HG02943 (cell line): ENCODE measurements around the gene PRELP.
"Not testable (repeated sequence)": the region's sequence is repeated elsewhere in the genome, so short reads cannot be mapped to it uniquely, and the experiment has no call there.

ENCODE experiments used
- ATAC-seq: cut with Tn5 transposase; IDR thresholded peaks from one replicate; pipeline ENCODE4 v1.9.1; 2021; ENCODE audit warnings: mild to moderate bottlenecking, low read depth, moderate library complexity; ENCODE audit not compliant: unreplicated experiment

PRELP gene

DNA sequence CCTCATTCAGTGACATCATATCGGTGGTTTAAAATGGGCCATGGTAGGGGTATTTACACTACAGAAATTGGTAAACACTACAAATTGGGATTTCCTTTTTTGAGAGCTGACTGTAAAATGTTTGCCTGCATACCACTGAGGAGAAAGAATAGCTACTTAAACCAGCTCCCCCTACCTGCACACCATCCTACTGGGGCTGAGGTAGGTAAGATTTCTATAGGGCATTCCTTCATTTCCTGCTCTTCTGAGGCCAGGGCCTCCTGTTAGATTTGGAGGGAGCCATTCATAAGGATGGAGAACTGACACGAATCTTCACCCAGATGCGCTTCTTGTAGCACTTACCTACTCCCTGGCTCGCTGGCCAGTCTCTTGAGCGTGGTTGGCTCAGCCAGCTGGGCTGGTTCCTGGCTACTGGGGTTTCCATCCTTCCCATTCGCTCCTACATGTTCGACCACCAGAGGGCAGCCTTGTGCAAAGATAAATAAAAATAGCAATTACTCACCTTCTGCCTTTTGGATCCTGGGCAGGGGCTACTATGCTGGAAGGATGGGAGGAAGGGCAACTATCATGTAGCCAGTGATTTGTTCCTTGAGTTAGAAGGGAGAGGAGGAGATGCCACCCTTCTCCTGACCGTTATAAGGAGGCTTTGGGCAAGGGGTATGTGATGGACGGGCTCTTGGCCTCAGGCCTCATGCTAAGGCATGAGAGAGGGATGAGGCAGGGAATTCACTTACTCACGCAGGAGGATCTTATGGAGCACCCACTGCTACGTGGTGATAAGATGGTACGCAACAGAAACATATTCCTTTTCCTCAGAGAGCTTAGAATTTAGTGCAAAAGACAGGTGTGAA, 29.0 kb downstream of the PRELP start:
- ATAC-seq, result no peak

DNA sequence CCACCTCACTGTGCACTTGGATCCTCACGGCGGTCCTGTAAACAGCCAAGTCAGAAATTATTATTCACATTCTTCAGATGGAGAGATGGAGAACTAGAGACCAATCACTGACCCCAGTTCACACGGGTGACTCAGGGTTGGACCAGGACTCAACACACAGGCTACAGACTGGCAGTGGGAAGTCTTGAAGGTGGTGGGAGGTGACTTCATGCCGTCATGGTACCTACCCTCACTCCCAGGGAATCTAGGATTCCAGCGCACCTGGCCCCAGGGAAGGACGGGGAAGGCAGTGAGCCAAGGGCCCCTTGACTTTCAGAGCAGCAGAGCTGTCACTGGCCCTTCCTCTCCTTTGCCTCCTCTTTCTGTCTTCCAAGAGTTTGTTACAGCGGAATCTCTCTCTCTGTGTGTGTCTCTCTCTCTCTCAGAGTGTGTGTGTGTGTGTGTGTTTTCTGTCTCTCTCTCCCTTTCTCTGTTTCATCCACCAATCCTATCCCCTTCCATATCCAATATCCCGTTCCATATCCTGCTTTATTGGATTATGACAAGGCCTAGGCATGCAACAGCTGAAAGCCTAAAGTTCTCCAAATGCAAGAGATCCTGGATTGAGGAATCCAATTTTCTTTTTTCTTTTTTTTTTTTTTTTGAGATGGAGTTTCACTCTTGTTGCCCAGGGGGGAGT, 30.1 kb downstream of the PRELP start:
- ATAC-seq, result no peak

DNA sequence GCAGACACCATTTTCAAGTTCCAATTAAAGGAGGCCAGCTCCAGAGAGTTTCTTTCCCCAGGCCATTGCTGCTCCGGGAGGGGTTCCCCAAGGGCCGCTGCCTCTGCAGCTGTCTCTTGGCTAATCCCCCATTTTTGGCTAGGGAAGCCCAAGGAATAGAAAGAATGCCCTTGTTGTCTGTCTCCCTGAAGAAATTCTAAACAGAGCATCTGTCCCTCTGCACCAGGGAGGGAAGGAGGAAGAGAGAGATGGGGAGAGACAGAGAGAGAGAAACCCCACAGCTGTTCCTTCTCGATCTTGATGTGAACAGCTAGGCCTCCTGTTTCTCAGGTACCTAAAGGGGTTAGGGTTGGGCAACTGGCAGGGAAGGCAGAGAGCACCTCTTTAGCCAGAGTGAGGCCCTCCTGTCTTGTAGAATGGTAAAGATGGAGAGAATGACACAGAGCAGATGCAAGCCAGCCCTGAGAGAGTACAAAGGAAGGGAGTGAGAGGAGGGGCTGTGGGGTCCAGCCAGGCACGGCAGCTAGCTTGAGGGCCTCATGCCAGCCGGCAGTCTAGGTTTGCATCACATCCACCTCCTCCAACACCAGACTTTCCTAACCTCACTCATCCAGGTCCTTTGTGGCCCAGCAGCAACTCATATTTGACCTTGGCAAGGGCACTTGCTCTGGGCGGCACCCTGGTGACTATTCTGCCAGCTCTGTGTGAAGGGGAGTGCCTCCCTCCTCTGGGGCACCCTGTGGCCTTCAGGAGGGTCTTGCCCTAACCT, 31.4 kb downstream of the PRELP start:
- ATAC-seq, result no peak

DNA sequence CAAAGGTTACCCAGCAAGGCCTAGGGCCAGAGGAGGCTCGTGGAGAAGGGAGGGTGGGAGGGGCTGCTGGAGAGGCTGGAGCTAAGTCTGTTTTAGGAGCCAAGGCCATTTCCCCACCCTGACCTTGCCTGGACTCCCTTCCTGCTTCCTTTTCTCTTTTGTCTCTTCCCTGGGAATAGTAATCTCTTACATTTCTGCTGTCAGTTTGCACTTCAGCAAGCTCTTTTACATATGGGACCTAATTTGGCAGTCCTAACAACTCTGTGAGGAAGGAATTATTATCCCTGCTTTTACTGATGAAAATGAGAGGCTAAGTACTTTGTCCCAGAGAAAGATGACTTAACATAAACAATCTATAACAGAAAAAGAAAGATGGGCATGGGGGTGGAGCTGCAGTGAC, 32.2 kb downstream of the PRELP start:
- no peak for ATAC-seq

DNA sequence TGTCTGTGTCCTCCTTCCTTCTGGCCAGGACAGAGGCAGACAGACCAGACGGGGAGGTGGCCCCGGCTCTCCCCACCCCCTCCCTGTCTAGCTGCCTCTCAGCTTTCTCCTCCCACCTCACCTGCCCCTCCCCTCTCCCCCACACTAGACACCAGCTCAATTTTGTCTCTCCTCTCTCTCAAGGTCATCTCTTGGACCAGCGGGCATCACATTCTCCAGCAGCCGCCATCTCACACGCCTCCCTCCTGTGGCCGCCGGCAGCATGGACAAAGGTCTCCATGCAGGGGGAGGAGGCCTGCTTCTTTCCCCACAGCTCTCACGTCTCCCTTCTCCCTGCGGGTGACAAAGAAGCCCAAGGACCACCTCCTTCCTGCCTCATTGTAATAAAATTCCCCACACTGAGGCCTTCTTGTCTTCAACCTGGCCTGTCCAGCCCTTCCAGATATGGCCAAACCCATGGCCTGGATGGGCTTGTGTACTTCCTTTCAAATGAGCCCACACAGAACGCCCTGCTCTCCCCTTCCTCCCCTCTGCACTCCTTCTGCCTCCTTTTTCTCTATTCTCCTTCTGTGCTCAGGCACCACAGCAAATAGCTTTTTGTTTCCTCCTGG, 33.0 kb downstream of the PRELP start:
- ATAC-seq, result no peak

DNA sequence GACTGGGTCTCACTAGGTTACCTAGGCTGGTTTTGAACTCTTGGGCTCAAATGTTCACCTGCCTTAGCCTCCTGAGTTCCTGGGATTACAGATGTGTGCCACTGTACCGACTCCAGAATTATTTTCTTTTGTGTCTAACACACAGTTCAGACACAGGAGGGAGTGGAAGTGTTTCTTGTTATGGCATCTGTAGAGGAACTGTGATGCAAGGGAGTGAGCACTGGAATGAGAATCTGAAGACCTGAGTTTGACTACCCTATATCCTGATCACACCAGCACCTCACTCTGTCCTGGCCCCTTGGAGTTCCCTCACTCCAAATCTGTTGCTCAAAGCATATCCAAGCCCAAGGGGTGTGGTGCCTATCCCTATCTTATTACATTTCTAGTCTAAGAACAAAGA, 33.5 kb downstream of the PRELP start:
- ATAC-seq, result no peak

DNA sequence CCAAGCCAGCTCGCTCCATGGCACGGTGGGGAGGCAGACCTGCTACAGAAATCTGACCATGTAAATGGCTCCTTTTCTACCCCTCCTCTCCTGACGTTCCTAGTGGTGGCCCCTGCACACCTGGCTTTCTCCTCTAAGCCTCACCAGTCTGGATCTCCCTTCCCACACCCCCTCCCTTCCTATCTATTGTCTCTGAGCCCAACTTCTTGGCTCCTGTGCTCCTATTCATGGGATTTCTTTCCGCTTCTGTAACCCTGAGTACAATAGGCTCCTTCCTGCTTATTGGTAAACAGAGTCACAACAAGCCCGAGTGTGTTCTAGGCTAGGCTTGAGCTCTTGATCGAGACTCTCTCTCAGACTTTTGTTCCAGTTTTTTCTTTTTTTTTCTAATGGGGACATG, 35.9 kb downstream of the PRELP start:
- ATAC-seq, result no peak

DNA sequence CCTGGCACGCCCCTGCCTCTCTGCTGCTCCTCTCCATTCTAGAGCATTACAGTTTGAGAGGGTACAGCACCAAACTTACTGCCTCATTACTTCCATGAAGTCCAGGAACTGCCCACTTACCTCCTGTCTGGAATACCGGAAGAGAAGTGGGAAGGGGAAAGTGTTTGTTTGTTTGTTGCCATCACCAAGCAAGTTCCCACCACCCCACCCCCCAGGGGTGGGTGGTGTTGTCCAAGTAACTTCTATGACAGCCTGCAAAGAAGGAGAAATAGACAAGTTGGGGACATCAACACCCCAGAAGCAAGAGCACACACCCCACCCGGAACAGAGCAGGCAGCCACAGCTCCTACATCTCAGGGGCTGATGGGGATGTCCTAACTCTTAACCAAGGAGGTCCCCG, 36.3 kb downstream of the PRELP start:
- no peak for ATAC-seq

DNA sequence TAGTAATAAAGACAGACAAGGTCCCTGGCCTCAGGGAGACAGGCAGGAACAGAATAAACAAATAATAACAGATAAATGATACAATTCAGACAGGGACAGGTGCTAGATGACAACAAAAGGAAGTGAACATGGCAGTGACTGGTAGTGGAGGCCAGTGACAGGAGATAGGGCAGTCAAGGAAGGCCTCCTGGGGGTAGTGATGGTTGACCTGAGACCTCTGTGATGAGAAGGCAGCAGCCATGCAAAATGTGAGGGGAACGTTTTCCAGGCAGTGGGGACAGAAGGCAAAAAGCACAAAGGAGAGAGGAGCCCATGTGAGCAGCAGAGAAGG, 36.9 kb downstream of the PRELP start:
- ATAC-seq, result no peak

DNA sequence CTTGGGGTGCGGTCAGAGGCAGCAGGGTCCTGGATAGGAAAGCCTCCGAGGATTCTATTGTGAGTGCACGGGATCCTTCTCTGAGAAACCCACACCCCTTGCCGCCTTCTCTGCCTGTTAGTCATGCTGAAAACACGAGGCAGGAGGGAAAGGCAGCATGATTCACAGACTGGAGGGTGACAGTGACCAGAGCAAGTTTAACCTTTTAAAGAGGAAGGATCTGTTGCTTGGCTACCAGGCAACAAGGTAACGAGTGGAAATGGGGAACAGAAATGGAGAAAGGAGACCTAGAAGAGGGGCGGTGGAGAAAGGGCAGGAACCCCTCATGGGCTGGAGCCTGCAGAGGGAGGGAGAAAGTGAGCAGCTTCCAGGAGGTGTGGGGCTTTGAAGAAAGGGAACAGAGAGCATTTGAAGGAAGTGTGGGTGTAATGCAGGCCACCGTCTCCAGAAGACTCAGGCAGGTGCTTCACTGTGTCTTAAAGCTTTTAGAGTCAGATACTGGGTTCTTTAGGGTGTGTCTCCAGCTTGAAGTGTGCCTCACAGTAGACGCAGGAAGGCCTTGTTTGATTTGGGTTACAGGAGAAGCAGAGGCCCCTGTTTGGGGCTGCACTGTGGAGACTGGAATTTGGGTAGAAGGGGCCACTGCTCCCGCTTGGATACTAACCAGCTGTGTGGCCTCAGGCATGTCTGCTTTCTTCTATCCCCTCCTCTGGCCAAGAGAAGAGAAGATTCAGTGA, 37.4 kb downstream of the PRELP start:
- ATAC-seq, result no peak

DNA sequence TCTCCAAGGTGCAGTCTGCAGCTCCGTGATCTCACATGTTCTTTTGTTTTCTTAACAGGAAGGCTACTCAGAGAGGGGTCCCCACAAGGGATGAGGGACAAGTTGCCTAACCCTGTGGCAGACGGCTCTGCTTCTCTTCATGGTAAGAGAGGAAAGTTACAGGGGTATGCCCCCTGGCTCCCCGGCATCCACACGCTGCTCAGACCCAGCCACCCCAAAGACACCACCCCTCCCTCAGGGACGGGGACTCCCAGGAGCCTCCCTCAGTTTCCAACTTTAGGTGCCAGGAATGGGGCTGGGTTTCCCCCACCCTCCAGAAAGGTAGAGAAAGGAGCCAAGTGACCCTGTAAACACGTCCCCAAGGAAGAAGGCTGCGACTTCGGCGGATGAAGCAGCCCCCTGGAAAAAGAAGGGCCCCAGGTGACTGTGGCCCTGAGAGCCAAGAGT, 38.0 kb downstream of the PRELP start:
- no peak for ATAC-seq

DNA sequence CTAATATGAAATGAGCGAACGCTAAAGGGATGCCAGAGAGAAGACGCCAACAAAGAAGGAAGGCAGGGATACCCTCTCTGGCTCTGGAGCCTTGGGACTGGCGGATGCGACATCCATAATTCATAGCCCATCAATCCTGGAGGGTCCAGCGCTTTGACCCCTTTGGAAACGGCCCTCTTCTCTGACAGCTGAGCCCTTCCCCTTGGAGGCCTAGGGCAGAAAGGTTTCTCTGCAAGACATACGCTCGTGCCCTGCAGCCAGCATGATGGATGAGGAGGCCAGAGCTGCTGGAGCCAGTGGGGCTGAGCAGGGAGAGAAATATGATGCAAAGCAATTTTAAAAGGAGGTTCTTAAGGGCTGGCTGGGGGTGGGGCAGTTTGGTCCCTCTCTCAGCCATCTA, 40.6 kb downstream of the PRELP start:
- no peak for ATAC-seq

DNA sequence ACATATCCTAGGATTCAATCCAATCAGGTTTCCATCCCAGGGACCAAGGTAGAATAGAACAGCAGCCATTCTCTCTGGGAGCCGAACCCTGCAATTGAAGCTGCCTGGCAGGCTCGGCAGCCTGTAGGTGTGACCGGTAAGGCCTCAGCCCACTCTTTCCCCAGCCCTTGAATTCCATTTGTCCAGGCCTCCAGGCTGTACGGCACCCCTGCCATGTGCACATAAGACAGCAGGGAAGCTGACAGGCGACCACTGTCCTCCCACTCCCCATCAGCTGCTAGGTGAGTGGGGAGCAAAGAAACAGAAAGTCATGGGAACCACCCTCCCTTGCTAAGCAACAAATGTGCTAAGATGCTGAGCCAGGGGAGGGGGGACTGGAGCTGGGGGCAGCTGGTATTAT, 41.3 kb downstream of the PRELP start:
- no peak for ATAC-seq

DNA sequence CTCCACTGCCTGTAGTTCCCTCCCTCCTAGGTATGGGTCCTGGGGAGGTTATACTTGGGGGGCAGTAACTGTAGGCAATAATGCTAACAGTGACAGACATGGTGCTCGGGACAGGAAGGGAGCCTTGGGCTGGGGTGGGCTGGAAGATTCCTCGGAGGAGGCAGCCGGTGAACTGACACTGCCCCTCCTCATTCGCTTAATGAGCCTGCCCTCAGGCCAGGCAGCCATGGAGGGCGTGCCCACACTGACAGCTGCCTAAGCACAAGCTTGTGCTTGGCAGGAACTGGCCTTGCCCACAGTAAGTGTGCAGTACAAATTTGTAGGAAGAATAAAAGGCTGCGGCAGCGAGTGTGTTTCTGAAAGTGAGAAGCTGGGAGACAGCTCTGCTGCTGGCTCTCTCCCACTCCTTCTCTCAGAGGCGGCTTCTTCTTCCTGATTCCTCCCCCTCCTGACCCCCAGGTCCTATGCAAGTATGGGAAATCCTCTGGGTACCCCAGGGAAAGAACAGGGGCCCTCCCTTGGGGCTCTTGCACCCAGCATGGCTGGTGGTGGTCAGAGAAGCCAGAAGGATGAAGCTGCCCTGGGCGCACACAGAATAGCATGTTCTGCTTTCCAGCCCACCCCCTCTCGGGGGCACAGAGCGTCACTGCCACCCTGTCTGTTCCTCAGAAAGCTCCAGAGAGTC, 42.0 kb downstream of the PRELP start:
- ATAC-seq, result no peak

DNA sequence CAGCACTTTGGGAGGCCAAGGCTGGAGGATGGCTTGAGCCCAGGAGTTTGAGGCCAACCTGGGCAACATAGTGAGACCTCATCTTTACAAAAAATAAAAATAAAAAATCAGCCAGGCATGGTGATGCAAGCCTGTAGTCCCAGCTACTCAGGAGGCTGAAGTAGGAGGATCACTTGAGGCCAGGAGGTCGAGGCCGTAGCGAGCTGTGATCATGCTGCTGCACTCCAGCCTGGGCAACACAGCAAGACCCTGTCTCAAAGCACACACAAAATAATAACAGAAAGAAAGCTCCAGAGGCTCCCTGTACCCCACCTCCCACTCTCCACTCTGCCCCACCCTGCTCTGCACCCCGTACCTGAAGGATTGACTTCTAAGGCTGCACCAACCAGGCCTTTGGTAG, 42.5 kb downstream of the PRELP start:
- not testable (repeated sequence) for ATAC-seq

DNA sequence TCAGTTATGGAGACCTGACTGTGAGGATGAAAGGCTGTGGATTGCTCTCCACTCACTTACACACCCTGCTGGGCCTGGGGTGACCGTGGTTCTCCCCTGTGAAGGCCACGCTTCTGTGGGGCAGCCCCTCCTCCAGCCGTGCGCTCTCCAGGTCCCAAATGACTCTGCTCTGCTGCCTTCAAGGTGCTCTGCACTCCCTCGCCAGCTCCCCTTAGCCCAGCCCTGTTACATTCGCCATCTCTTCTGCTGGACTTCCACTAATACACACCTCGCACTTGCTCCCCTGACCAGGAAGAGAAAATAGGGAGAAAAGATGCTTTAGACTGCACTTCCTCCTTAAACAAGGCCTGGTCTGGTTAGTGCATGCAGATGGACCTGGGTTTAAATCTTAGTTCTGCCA, 42.9 kb downstream of the PRELP start:
- no peak for ATAC-seq

DNA sequence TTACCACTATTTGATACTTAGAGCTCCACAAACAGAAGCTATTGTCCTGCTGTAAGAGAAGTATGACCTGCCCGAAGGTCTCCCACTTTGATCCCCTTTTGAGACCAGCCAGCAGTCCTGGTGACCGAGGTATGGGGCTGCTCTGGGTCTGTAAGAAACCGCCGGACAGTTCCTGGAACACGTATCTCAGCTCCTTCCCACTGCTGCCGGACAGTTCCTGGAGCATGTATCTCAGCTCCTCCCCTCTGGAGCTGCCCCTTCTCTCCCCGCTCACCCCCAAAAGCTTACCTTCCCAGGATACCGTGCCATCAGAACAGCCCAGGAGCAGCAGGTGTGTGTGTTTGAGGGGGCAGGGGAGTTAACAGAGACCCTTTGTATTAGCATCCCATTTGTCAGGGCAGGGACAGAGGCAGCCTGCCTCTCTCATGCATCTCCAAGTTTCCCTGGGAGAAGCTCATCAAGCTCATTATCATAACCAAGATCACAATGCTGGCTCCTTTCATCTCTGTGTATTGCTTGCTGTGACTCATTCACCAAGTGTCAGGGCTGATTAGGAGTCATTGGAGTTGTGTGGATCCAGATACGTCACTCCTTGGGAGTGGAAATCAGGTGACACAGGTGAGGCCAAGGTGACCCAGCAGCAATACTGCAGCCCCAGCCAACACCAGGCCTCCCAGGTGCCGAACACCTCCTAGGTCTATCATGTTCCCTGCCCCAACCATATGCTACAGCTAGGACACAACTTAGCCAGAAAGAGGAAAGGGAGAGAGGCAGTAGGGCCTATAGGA, 43.6 kb downstream of the PRELP start:
- no peak for ATAC-seq

DNA sequence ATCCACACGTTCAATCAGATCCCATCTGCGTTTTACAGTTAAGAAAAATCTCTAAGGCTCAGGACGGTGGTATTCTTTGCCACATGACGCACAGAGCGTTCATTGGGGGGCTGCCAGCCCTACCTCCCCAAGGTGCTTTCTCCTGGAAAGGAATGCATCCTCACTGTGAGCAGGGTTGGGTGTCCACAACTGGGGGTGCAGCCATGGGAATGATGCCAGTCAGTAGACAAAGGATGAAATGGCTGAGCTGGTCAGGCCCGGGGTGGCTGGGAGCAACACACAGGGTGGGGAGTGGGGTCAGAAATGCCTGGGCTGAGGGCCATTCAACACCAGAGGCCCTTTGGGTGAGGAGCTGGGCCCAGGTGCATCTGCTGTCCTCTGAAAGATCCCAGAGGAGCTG, 44.3 kb downstream of the PRELP start:
- no peak for ATAC-seq

DNA sequence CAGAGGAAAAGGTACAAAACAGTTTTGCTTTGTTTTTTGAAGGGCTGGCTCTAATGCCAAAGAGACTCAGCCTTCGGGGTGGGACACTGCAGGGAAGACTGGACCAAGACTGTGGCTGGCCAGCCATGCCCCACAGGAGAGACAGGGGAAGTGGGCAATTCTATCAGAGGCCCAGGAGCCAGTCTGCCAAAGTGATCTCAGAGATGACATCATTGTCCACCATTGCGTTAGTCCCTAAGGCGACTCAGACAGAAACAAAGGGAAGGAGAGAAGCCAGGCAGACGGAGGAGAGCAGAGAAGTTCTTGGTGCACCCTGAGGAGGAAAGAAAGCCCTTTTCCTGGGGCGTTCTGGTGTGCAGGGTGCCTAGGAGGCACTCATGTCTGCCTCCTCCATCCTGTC, 44.7 kb downstream of the PRELP start:
- no peak for ATAC-seq
